Activated CD4-positive, alpha-beta T cell treated with anti-CD3 and anti-CD28 coated beads for 48 hours (primary cell): ENCODE measurements around the gene CHL1.
"Not testable (repeated sequence)": the region's sequence is repeated elsewhere in the genome, so short reads cannot be mapped to it uniquely, and the experiment has no call there.

Experiments
- DNase-seq: peaks from one replicate; pipeline ENCODE4 v3.0.0-alpha.2; 2020

CHL1 gene

GRCh38 chr3:339351-339750, 142.8 kb downstream of the CHL1 start:
- DNase-seq = no peak

GRCh38 chr3:341998-342397, 145.4 kb downstream of the CHL1 start:
- no peak for DNase-seq

GRCh38 chr3:346186-346585, 149.6 kb downstream of the CHL1 start:
- no peak for DNase-seq

- DNase-seq = no peak
These were observed 151.0 kb downstream of the CHL1 start for GRCh38 chr3:347581-347980.

- no peak for DNase-seq
These were observed 154.4 kb downstream of the CHL1 start for GRCh38 chr3:350871-351371.

- DNase-seq = no peak
These were observed 156.0 kb downstream of the CHL1 start for GRCh38 chr3:352599-352998.

- no peak for DNase-seq
These were observed 156.7 kb downstream of the CHL1 start for GRCh38 chr3:353191-353739.

GRCh38 chr3:354432-354831, 157.9 kb downstream of the CHL1 start:
- DNase-seq = peak; percentile 35

GRCh38 chr3:355622-356021, 159.1 kb downstream of the CHL1 start:
- no peak for DNase-seq

GRCh38 chr3:356952-357351, 160.4 kb downstream of the CHL1 start:
- no peak for DNase-seq

- DNase-seq = no peak
These were observed 163.1 kb downstream of the CHL1 start for GRCh38 chr3:359672-360071.

- no peak for DNase-seq
These were observed 166.2 kb downstream of the CHL1 start for GRCh38 chr3:362681-363338.

GRCh38 chr3:364287-364686, 167.7 kb downstream of the CHL1 start:
- no peak for DNase-seq

- DNase-seq = no peak
These were observed 168.7 kb downstream of the CHL1 start for GRCh38 chr3:365268-365667.

- not testable (repeated sequence) for DNase-seq
These were observed 169.7 kb downstream of the CHL1 start for GRCh38 chr3:366253-366652.

GRCh38 chr3:373193-373779, 176.7 kb downstream of the CHL1 start:
- DNase-seq = no peak

- no peak for DNase-seq
These were observed 177.9 kb downstream of the CHL1 start for GRCh38 chr3:374459-374858.

- no peak for DNase-seq
These were observed 180.6 kb downstream of the CHL1 start for GRCh38 chr3:377158-377561.

- DNase-seq = no peak
These were observed 184.2 kb downstream of the CHL1 start for GRCh38 chr3:380801-381200.

GRCh38 chr3:385151-385550, 188.6 kb downstream of the CHL1 start:
- DNase-seq = no peak

- DNase-seq = no peak
These were observed 198.2 kb downstream of the CHL1 start for GRCh38 chr3:394775-395174.

- no peak for DNase-seq
These were observed 199.7 kb downstream of the CHL1 start for GRCh38 chr3:396293-396692.

- DNase-seq = no peak
These were observed 203.1 kb downstream of the CHL1 start for GRCh38 chr3:399647-400046.

GRCh38 chr3:403826-404225, 207.3 kb downstream of the CHL1 start:
- no peak for DNase-seq

GRCh38 chr3:409011-409410, 212.4 kb downstream of the CHL1 start:
- DNase-seq = no peak
